Lower leg skin (tissue), 3 donors: ENCODE results near the gene CCDC40.

Source experiments
- POLR2A ChIP-seq, 2 donors: fragments of 450-650 bp; IDR thresholded peaks; one replicate each; pipeline ENCODE4 v1.6.1; 2016 to 2017; ENCODE audit warnings: antibody characterized with exemption in 2 of 2, mild to moderate bottlenecking in 1 of 2, moderate library complexity in 1 of 2
- TF ChIP-seq, protein P1 (sequence below), 3 donors: fragments of 450-650 bp; IDR thresholded peaks; one replicate each; pipeline ENCODE4 v1.5.1; 2016; ENCODE audit warnings: antibody characterized with exemption in 3 of 3, mild to moderate bottlenecking in 3 of 3, moderate library complexity in 2 of 3

DNA sequence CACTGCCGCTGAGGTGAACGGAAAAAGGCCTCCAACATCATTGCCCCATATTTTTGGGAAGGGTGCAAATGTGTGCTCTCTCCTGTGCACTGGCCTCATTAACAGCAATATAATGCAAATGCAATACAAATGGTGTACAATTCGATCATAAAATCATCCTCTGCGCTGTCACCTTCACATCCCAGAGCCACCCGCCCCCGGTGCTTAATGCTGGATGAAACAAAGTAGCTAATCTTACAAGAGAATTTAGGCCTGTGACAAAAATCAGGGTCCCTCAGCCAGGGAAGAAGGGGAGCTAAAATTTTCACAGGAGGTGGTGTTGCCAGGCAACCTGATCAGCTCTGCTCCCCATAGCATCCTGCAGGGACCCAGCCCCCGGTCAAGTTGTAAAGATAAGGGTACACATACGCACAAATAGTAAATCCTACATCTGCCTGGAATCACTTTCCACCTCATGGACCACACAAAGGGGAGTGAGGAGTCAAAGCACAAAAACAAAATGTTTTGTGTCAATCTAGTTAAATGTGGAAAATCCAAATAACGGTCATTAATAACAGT lies 3.7 kb upstream of the CCDC40 start:
- TF ChIP-seq, protein P1, sequence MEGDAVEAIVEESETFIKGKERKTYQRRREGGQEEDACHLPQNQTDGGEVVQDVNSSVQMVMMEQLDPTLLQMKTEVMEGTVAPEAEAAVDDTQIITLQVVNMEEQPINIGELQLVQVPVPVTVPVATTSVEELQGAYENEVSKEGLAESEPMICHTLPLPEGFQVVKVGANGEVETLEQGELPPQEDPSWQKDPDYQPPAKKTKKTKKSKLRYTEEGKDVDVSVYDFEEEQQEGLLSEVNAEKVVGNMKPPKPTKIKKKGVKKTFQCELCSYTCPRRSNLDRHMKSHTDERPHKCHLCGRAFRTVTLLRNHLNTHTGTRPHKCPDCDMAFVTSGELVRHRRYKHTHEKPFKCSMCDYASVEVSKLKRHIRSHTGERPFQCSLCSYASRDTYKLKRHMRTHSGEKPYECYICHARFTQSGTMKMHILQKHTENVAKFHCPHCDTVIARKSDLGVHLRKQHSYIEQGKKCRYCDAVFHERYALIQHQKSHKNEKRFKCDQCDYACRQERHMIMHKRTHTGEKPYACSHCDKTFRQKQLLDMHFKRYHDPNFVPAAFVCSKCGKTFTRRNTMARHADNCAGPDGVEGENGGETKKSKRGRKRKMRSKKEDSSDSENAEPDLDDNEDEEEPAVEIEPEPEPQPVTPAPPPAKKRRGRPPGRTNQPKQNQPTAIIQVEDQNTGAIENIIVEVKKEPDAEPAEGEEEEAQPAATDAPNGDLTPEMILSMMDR (IDR thresholded peaks at IDR 0.05): no peak
- no peak for TF ChIP-seq POLR2A (IDR thresholded peaks at IDR 0.05)
